ENCODE measurements around the gene WFDC5. TPM values are rescaled to one million over a fixed set of nuclear protein-coding genes. Genes with fewer than 3 reads are reported as not detected.

The WFDC5 gene
- total RNA-seq, 1 experiment from 2014 or later: not detected

DNA sequence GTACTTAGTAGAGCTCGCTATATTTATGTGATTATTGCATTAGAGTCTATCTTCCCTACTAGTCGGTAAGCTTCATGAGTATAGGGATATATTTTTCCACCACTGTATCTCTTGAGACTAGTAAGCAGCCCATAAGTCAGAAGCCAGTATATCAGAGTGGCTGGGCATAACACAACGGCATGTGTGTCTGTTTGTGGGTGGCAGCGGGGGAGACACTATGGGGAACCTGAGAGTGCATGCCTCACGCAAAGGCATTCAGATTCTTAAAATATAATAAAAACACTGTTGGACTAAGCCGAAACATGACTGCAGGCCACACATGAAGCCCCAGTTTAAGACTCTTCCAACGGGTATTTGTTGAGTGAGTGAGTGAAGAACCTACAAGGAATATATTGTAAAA lies 22.1 kb downstream of the WFDC5 start:
- ChIA-PET POLR2A (no interaction called here), CTCF (interaction anchor here (0.8 to 9.5 kb wide), 4 partner anchors 20 to 137 kb away, joined by 4 to 165 read pairs (median 54); partner anchors contain the start of gene WFDC5)
- no peak for DNase-seq (ENCODE audit: low spot score)

More for the DNA sequence above, 22.1 kb downstream of the WFDC5 start:
- ATAC-seq: no peak
- H3K9me3 Mint-ChIP-seq: no peaks in the 10 kb centered on the region
- H3K4me1 Mint-ChIP-seq: peaks cover 10% of the 10 kb centered on the region
- no peak overlapping the region for H3K4me3 Mint-ChIP-seq
- no peak overlapping the region for H3K27ac Mint-ChIP-seq
- peaks cover 20% of the 10 kb centered on the region for H3K27me3 Mint-ChIP-seq (ENCODE audit: low read depth)
- TF ChIP-seq RORB (CRISPR knock-in tag; IDR thresholded peaks at IDR 0.05): no peak
- no peak for TF ChIP-seq ESRRA (CRISPR knock-in tag; IDR thresholded peaks at IDR 0.05; ENCODE audit: borderline replicate concordance)
- no peak for TF ChIP-seq JUN (CRISPR knock-in tag; IDR thresholded peaks at IDR 0.05)
- no peak for TF ChIP-seq KAT7 (CRISPR knock-in tag; IDR thresholded peaks at IDR 0.05; ENCODE audit: borderline replicate concordance)
- TF ChIP-seq ZNF263 (CRISPR knock-in tag; IDR thresholded peaks at IDR 0.05; ENCODE audit: low read depth): no peak
- TF ChIP-seq ZNF396 (CRISPR knock-in tag; IDR thresholded peaks at IDR 0.05; ENCODE audit: borderline replicate concordance): no peak
- TF ChIP-seq FOXP1 (CRISPR knock-in tag; IDR thresholded peaks at IDR 0.05; ENCODE audit: borderline replicate concordance): no peak
- TF ChIP-seq, protein P1, sequence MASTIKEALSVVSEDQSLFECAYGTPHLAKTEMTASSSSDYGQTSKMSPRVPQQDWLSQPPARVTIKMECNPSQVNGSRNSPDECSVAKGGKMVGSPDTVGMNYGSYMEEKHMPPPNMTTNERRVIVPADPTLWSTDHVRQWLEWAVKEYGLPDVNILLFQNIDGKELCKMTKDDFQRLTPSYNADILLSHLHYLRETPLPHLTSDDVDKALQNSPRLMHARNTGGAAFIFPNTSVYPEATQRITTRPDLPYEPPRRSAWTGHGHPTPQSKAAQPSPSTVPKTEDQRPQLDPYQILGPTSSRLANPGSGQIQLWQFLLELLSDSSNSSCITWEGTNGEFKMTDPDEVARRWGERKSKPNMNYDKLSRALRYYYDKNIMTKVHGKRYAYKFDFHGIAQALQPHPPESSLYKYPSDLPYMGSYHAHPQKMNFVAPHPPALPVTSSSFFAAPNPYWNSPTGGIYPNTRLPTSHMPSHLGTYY (CRISPR knock-in tag; IDR thresholded peaks at IDR 0.05): no peak
- no peak for TF ChIP-seq USF1 (CRISPR knock-in tag; IDR thresholded peaks at IDR 0.05)
- no peak for TF ChIP-seq ATF2 (CRISPR knock-in tag; IDR thresholded peaks at IDR 0.05; ENCODE audit: borderline replicate concordance, low read depth)
- no peak for TF ChIP-seq ZNF219 (CRISPR knock-in tag; IDR thresholded peaks at IDR 0.05; ENCODE audit: borderline replicate concordance)
- TF ChIP-seq, protein P2, sequence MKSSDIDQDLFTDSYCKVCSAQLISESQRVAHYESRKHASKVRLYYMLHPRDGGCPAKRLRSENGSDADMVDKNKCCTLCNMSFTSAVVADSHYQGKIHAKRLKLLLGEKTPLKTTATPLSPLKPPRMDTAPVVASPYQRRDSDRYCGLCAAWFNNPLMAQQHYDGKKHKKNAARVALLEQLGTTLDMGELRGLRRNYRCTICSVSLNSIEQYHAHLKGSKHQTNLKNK (CRISPR knock-in tag; IDR thresholded peaks at IDR 0.05): no peak
- TF ChIP-seq RELA (CRISPR knock-in tag; IDR thresholded peaks at IDR 0.05; ENCODE audit: borderline replicate concordance): no peak
- TF ChIP-seq, protein P3, sequence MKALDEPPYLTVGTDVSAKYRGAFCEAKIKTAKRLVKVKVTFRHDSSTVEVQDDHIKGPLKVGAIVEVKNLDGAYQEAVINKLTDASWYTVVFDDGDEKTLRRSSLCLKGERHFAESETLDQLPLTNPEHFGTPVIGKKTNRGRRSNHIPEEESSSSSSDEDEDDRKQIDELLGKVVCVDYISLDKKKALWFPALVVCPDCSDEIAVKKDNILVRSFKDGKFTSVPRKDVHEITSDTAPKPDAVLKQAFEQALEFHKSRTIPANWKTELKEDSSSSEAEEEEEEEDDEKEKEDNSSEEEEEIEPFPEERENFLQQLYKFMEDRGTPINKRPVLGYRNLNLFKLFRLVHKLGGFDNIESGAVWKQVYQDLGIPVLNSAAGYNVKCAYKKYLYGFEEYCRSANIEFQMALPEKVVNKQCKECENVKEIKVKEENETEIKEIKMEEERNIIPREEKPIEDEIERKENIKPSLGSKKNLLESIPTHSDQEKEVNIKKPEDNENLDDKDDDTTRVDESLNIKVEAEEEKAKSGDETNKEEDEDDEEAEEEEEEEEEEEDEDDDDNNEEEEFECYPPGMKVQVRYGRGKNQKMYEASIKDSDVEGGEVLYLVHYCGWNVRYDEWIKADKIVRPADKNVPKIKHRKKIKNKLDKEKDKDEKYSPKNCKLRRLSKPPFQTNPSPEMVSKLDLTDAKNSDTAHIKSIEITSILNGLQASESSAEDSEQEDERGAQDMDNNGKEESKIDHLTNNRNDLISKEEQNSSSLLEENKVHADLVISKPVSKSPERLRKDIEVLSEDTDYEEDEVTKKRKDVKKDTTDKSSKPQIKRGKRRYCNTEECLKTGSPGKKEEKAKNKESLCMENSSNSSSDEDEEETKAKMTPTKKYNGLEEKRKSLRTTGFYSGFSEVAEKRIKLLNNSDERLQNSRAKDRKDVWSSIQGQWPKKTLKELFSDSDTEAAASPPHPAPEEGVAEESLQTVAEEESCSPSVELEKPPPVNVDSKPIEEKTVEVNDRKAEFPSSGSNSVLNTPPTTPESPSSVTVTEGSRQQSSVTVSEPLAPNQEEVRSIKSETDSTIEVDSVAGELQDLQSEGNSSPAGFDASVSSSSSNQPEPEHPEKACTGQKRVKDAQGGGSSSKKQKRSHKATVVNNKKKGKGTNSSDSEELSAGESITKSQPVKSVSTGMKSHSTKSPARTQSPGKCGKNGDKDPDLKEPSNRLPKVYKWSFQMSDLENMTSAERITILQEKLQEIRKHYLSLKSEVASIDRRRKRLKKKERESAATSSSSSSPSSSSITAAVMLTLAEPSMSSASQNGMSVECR (CRISPR knock-in tag; IDR thresholded peaks at IDR 0.05; ENCODE audit: borderline replicate concordance): no peak
- no peak for TF ChIP-seq NFYB (CRISPR knock-in tag; conservative IDR thresholded peaks at IDR 0.05; ENCODE audit: low read depth)
- no peak for TF ChIP-seq HMGA2 (CRISPR knock-in tag; IDR thresholded peaks at IDR 0.05)
- no peak for TF ChIP-seq TP53 (CRISPR knock-in tag; IDR thresholded peaks at IDR 0.05)
- TF ChIP-seq, protein P4, sequence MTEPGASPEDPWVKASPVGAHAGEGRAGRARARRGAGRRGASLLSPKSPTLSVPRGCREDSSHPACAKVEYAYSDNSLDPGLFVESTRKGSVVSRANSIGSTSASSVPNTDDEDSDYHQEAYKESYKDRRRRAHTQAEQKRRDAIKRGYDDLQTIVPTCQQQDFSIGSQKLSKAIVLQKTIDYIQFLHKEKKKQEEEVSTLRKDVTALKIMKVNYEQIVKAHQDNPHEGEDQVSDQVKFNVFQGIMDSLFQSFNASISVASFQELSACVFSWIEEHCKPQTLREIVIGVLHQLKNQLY (CRISPR knock-in tag; IDR thresholded peaks at IDR 0.05): no peak
- TF ChIP-seq, protein P5, sequence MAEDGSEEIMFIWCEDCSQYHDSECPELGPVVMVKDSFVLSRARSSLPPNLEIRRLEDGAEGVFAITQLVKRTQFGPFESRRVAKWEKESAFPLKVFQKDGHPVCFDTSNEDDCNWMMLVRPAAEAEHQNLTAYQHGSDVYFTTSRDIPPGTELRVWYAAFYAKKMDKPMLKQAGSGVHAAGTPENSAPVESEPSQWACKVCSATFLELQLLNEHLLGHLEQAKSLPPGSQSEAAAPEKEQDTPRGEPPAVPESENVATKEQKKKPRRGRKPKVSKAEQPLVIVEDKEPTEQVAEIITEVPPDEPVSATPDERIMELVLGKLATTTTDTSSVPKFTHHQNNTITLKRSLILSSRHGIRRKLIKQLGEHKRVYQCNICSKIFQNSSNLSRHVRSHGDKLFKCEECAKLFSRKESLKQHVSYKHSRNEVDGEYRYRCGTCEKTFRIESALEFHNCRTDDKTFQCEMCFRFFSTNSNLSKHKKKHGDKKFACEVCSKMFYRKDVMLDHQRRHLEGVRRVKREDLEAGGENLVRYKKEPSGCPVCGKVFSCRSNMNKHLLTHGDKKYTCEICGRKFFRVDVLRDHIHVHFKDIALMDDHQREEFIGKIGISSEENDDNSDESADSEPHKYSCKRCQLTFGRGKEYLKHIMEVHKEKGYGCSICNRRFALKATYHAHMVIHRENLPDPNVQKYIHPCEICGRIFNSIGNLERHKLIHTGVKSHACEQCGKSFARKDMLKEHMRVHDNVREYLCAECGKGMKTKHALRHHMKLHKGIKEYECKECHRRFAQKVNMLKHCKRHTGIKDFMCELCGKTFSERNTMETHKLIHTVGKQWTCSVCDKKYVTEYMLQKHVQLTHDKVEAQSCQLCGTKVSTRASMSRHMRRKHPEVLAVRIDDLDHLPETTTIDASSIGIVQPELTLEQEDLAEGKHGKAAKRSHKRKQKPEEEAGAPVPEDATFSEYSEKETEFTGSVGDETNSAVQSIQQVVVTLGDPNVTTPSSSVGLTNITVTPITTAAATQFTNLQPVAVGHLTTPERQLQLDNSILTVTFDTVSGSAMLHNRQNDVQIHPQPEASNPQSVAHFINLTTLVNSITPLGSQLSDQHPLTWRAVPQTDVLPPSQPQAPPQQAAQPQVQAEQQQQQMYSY (CRISPR knock-in tag; IDR thresholded peaks at IDR 0.05): no peak
- H3K36me3 Mint-ChIP-seq: peaks cover 3% of the 10 kb centered on the region; the same call in 1 of the 2 replicates
